KG1 (cell line): ENCODE data around the gene GPRC5A.
"Not testable (repeated sequence)": the region's sequence is repeated elsewhere in the genome, so short reads cannot be mapped to it uniquely, and the experiment has no call there.

Experiments
- DNase-seq: peaks from one replicate; lab custom pipeline; 2025; lab: John Stamatoyannopoulos, UW

GPRC5A gene, protein sequence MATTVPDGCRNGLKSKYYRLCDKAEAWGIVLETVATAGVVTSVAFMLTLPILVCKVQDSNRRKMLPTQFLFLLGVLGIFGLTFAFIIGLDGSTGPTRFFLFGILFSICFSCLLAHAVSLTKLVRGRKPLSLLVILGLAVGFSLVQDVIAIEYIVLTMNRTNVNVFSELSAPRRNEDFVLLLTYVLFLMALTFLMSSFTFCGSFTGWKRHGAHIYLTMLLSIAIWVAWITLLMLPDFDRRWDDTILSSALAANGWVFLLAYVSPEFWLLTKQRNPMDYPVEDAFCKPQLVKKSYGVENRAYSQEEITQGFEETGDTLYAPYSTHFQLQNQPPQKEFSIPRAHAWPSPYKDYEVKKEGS

DNA sequence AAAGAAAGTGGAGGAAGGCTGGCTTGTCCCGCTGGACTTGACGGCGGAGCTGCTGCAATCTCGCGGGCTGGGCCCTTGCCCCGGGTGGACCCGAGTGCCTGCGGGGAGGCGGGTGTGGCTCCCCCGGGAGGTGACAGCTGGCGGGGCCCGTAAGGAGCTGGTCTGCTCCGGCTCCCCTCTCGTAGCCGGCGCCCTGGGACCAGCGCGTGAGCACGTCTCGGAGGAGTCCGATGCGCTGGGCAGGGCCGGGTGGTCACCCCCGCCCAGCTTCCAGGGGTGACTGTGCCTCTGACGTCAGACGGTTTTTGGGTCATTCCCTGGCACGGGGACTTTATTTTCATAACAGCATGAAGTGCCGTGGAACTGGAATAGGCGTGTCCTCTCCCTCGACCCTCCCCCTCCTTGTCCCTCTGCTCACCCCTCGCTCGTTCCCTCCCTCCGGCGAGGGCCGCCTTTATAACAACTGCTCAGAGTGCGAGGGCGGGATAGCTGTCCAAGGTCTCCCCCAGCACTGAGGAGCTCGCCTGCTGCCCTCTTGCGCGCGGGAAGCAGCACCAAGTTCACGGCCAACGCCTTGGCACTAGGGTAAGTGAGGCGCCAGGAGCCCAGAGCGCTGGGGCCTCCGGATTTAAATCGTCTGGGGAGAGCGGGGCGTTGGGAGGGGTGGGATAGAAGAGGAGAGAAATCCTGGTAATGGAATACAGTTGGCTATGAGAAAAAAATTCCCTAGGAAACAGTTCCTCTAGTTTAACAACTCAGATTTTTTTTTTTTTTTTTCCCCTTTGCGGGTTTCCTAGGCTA is at the start of gene GPRC5A:
TSS of gene GPRC5A (plus strand) at position 483 of the 801 bp plus-strand sequence. CDS start 16,688 bp downstream, outside the sequence.
- DNase-seq, result no peak

DNA sequence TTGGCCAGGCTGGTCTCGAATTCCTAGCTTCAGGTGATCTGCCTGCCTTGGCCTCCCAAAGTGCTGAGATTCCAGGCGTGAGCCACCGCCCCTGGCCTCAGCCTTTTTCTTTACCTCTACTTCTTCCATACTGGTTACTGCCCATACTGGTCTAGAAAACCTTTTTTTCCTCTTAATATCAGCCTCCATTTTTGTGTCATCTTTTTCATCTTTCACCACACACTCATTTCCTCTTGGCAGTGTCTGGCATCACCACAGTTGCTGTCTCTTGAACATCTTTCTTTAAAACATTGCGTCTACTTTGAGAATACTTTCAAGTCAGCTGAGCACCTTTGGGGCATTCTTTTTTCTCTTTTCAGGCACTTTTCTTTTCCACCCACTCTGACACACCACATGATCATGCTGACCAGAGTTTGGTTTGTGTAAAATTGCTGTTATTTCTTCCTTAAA is 45.5 kb upstream of the GPRC5A start:
- DNase-seq, result no peak

DNA sequence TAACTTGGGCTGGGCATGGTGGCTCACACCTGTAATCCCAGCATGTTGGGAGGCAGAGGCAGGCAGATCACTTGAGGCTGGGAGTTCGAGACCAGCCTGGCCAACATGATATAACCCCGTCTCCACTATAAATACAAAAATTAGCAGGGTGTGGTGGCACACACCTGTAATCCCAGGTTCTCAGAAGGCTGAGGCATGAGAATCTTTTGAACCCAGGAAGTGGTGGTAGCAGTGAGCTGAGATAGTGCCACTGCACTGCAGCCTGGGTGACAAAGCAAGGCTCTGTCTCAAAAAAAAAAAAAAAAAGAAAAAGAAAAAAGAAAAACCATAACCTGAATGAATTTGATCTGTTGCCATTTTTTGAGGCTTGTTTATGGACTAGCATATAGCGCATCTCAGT is 44.6 kb upstream of the GPRC5A start:
- not testable (repeated sequence) for DNase-seq

DNA sequence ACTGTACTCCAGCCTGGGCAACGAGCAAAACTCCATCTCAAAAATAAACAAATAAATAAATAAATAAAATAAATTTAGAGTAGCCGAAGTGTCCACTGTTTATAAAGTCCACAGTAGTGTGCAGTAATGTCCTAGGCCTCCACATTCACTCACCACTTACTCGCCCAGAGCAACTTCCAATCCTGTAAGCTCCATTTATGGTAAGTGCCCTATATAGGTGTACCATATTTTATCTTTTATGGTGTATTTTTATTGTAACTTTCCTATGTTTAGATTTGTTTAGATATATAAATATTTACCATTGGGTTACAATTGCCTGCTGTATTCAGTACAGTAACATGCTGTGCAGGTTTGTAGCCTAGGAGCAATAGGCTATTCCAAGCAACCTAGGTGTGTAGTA is 37.9 kb upstream of the GPRC5A start:
- DNase-seq, result no peak

DNA sequence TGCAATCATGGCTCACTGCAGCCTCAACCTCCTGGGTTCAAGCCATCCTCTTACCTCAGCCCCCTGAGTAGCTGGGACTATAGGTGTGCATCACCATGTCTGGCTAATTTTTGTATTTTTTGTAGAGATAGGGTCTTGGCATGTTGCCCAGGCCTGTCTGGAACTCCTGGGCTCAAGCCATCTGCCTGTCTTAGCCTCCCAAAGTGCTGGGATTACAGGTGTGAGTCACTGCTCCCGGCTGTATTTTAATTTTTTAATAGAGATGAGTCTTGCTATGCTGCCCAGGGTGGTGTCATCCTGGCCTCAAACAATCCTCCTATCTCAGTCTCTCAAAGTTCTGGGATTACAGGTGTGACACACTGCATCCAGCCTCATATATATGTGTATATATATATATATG is 31.7 kb upstream of the GPRC5A start:
- no peak for DNase-seq

DNA sequence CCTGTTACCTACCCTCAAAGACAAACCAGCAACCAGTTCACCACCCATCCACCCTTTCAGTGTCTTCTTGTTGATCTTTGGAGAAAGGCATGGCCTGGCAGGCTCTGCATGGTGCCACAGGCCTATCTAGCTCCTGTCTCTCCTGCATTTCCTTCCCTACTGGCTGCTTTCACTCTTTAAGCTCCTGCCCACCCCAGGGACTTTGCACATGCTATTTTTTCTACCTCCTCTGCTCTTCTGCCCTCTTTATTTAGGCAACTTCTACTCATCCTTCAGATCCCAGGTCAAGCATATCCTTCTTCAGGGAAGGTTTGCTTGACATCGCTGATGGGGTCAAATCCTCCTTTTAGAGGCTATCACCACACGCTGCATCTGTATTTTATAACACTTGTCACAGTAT is 27.1 kb upstream of the GPRC5A start:
- DNase-seq, result no peak

DNA sequence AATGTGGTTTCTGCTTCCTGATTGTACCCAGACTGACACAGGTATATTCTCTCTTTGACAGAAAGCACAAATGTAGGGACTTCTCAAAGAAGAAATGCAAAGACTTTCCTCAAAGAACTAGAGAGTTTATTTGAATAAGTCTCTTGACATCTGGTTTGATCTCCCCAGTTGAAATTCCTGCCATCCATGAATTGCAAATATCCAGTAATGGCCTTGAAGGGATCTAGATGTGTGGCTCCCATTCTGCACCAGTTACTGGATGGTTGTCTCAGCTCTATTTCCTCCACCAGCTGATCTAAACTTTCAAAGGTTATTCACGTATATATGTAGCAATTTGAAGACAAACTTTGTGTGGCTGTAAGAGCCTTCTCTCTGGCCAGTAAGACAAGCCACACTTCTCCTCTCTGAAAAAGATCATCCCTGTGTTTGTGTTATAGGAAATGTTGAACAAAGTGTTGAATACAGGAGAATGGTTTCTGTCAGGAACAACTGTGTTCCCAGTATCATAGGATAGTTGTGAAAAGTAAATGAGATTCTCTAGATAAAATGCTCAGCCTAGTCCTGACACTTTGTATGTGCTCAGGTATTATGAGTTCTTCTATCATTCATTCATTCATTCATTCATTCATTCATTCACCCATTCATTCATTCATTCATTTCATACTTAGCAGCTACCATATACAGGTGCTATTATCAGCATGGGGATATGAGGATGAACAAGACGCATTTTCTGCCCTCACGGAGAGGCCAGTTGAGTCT is 22.7 kb upstream of the GPRC5A start:
- no peak for DNase-seq

DNA sequence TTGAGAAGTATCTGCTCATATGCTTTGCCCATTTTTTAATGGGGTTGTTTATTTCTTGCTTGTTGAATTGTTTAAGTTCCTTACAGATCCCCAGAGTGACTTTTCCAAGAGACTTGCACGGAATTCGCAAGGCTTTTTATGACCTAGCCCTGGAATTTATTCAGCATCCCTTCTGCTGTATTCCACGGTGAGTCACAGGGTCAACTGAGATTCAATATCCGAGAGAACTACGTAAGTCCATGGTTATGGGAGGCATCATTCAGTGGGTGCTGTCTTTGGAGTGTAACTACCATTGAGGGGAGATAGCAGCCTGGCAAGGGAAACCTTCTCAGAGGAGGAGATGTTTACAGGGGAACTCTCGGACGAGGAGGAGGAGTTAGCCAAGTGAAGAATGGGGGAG is 20.9 kb upstream of the GPRC5A start:
- DNase-seq, result no peak

DNA sequence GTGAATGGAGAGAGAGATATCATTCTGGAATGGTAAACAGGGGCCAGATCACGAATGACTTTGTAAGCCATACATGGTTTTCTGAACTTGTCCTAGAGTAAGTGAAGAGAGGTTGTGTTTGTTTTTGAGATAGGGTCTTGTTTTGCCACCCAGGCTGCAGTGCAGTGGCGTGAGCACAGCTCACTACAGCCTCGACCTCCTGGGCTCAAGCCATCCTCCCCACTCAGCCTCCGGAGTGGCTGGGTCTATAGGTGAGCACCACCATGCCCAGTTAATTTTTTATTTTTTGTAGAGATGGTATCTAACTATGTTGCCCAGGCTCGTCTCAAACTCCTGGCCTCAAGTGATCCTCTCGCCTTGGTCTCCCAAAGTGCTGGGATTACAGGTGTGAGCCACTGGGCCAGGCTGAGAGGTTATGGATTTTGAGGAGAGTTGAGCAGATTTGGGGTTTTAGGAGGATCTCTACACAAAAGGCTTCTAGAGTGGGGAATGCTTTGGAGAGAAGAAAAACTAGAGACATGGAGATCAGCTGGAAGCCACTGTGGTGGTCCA is 19.7 kb upstream of the GPRC5A start:
- DNase-seq, result no peak

DNA sequence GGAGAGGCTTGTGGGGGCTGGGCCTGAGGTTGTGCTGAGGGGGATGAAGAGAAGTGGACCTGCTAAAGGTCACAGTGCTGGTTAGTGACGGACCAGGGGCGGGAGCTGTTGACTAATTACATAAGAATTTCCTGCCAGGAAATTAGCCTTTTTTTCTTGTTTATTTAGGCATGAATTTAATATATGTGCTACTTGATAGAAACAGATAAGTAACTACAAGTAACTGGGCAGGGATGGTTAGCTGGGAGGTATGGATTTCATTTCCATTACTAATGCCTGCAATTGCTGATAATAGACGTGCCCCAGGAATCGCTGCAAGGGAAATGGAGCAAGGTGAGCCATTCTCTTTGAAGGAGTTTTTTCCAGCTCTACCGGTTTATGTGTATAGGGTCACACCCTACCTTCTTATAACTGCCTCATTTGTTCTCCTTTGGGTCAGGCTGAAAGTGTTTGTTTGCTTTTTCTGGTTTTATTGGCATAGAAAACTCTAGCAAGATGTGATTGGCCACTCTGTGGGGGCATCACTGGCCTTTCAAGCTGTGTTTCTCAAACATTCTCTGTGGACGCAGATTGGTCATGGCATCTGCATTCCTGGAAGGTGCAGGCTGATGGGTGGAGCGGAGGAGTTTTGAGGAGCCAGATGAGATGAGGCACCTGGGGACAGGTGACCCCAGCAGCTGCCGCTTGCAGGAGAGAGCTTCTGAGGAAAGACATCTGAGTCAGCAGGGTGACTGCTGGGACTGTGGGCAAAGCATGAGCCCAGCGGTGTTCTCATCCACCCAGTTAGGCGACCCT is 19.0 kb upstream of the GPRC5A start:
- DNase-seq, result no peak

DNA sequence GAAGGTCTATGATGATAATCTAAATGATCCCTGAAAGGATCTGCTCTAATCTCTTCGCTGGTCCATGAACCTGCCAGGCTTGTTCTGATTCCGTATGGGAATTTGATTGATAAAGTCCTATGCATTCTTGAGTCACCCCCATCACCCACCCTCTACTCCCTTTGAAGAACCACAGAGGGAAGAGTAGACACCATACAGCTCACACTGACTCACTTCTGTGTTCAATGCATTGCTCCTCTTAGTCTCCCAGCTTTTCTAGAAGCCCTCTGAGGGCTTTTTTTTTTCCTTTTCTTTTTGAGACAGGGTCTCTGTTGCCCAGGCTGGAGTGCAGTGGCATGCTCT is 18.5 kb upstream of the GPRC5A start:
- no peak for DNase-seq

DNA sequence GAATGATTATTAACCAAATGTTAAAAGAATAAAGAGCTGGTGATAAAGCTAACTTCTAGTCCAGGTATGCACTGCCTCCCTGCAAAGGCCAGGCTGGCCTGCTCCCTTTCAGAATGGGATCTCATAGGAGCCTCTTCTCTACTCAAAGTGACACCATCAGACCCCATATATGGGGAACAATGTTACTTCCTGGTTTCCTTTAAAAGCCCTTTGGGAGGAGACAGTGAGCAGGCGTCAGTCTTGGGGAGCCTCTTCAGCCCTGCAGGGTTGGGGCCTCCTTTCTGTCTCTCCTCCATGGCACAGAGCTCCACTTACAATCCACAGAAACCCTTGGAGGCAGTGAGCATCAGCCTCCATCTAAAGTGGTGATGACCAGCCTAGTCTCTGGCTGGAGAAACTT is 17.3 kb upstream of the GPRC5A start:
- DNase-seq, result no peak

DNA sequence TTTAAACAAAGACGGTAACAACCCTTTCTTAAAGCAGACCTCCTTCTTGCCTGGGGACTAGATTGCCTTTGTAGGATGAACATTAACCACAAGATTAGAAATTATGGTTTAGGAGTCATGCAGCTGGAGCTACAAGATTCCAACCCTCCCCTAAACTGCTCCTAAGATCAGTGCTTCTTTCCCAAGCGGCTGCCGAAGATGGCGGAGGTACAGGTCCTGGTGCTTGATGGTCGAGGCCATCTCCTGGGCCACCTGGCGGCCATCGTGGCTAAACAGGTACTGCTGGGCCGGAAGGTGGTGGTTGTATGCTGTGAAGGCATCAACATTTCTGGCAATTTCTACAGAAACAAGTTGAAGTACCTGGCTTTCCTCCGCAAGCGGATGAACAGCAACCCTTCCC is 16.1 kb upstream of the GPRC5A start:
- not testable (repeated sequence) for DNase-seq

DNA sequence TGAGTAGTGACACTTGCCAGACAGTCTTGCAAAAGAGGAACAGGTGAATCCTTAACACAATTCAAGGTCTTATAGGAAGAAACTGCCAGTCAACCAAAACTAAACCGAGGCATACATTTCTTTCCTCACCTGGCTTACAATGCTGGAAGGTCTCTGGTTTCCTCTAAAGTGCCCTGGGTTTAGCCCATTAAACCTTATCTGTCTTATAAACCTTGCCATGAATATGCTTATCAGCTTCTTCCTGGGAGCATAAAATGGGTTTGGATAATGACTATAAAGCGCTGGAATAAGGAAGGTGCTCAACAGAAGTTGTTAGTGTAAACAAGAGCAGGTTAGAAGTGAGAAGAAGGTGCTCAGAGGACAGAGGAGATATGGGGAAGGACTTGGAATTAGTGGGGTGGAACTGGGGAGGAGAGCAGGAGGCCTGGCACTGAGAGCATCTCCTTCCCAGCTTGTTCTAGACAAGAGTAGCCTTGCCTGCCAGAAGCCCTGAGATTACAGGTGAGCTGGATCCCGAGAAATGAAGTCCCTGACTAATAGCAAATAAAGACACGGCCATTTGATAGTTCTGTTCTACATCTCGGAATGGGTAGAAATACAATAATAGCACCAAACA is 14.1 kb upstream of the GPRC5A start:
- no peak for DNase-seq

DNA sequence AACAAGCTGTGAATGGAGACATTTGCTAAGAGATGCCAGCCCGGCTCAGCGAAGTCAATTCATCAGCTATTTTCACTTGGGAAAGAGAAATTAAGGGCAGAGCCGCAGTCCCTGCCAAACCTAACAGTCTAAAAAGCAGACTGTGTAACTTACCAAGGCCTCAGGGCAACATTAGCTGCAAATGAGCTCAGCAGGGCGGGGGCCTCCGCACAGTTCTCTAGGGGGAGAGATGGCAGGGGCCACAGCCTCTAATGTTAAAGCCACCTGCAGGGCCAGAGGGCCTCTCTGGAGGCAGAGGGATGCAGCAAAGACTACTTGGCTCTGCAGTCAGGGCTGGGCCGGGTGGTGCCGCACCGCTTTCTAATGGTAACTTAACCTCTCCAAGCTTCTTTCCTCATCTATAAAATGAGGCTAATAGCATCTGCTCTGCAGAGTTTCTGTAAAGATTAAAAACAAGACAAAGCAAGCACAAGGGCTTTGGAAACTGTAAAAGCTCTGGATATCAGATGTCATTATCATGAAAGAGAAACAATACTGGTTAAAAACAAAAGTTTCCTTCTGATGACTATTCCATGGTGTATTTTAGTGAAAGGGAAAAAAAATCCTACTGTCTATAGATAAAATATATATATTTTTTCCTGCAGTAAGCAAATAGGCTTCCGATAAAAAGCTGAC is 13.4 kb upstream of the GPRC5A start:
- no peak for DNase-seq

DNA sequence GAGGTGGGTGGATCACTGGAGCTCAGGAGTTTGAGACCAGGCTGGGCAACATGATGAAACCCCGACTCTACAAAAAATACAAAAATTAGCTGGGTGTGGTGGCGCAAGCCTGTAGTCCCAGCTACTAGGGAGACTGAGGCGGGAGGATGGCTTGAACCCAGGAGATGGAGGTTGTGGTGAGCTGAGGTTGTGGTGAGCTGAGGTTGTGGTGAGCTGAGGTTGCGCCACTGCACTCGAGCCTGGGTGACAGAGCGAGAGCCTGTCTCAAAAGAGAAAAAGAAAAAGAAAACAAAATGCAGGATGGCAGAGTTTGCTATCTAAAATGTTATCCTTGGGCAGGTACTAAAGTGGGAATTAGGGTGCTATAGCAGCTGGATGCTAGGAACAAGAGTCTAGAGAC is 10.8 kb upstream of the GPRC5A start:
- DNase-seq, result no peak

DNA sequence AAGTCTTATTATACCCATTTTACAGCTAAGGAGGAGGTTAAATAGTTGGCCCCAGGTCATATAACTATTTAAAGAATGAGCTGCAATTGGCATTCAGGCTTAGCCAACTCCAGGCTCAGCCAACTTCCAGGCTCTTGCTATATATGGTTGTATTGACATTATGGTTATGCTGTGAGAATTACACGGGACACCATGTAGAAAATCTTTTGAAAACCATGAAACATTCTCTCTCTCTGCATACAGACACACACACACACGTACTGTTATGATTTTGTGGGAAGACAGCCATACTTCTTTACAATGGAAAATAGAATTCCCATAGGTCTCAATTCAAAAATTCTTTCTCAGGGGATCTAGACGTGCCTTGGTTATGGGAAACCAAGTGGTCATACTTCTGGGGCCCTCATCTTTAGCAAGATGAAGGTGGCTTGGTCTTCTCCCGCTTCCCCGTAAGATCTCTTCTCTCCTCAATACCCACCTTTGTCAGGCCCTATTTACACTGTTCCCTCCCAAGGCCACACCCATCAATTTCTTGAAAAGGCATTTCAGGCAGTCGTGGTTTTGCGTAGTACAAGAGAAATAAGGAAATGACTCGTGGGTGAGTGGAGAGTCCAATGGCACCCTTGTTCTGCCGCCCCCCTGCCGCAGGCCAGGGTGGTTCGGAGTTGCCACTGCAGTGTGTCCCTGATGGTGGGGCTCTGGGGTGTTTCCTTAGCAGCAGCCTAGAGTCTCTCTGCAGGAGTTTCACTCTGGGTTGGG is 10.0 kb upstream of the GPRC5A start:
- no peak for DNase-seq

DNA sequence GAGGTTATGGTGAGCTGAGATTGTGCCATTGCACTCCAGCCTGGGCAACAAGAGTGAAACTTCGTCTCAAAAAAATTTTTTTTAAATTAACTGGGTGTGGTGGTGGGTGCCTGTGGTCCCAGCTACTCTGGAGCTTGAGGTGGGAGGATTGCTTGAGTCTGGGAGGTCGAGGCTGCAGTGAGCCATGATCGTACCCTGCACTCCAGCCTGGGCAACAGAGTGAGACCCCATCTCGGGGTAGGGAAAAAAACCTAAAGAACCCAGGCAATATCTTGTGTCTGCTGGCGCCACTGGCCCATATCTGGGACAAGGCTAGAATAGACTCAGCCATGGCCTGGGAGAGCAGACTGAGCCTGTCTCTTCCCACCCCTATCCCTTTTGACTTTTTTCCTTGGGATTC is 9.1 kb upstream of the GPRC5A start:
- no peak for DNase-seq

DNA sequence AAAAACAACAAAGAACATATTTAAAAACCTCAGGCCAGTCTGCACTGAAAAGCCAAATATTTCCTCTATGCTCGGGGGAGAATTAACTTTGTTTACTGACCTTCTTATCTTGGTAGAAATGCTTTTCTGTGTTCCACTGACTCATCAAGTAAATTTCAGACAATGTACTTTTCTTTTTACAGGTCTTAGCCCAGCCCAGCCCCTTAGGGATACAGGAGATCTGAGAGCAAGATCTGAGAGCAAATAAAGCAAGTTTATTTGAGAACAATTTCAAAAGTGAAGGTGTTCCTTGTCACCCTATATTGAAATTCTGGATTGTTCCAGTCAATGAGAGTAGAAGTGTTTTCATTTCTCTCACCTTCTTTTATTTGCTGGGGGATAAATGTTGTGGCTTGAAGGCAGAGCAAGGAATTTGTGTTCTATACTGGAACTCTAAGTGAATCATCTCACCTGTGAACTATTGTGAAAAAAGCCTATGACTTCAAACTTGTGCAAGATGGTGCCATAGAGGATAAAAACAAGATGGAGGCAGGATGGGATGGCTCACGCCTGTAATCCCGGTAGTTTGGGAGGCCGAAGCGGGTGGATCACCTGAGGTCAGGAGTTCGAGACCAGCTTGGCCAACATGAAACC is 7.9 kb upstream of the GPRC5A start:
- DNase-seq, result no peak
